Chondrocyte (in vitro differentiated cells): Measurements from ENCODE around the gene VASP. TPM values are rescaled to one million over a fixed set of nuclear protein-coding genes. Genes with fewer than 3 reads are reported as not detected.

Experiments
- DNase-seq: peaks from one replicate; pipeline ENCODE4 v3.0.0; 2021; ENCODE audit warnings: mixed read lengths, low spot score
- H3K27ac Mint-ChIP-seq: one replicate; pipeline ENCODE4 v1.8.0; 2021; ENCODE audit warnings: mild to moderate bottlenecking, moderate library complexity, mixed read lengths; ENCODE audit not compliant: unreplicated experiment
- H3K27me3 Mint-ChIP-seq: 2 replicates; pipeline ENCODE4 v1.8.0; 2021; ENCODE audit warnings: low read depth, mixed read lengths
- H3K36me3 Mint-ChIP-seq: 2 replicates; pipeline ENCODE4 v1.8.0; 2021; ENCODE audit warnings: low read depth, mixed read lengths
- H3K4me1 Mint-ChIP-seq: 2 replicates; pipeline ENCODE4 v1.8.0; 2021; ENCODE audit warnings: low read depth, mild to moderate bottlenecking, mixed read lengths
- H3K4me3 Mint-ChIP-seq: one replicate; pipeline ENCODE4 v1.8.0; 2021; ENCODE audit warnings: mild to moderate bottlenecking, moderate library complexity, mixed read lengths; ENCODE audit not compliant: unreplicated experiment
- H3K9me3 Mint-ChIP-seq: 2 replicates; pipeline ENCODE4 v1.8.0; 2021; ENCODE audit warnings: low read depth, mixed read lengths
- total RNA-seq: library from RNA; stranded (reverse); gene quantifications from 3 replicates; pipeline ENCODE4 v1.2.1, GENCODE V29; 2021
- TF ChIP-seq, protein P1 (sequence below): fragments of 200-600 bp; sonication (generic); IDR thresholded peaks from 2 replicates; pipeline ENCODE4 v1.5.0; 2021; ENCODE audit warnings: antibody characterized with exemption, mild to moderate bottlenecking, moderate library complexity

The VASP gene
- total RNA-seq, 1 donor from 2014 or later = 142 TPM

- no peak overlapping the region for H3K4me3 Mint-ChIP-seq
Measured at GRCh38 chr19:45464274-45464673, 43.0 kb upstream of the VASP start.

DNA sequence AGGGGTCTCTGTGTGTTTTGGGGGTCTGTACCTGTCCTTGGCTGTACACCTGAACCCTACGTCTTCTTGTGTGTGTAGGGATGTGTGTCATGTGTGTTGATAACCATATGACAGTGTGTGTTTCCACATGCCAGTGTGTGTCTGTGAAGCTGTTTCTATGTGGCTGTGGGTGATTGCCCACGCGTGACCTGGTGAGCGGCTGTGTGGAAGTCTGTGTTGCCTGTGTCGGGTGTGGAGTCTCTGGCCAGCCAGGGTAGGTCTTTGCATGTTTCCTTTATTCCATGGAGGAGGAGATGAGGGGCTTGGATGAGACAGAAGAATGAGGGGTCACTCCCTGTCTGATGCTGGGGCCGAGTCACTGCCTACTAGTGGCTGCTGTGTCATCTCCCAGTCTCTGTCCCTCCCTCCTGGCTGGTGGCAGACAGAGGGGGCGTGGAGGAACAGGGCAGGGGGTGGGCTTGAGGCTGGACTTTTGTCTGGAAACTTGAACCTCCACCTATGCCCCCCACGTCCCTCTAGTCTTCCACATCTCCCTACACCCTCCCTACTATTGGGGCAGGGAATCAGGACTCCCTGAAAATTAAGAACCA is 42.3 kb upstream of the VASP start:
- H3K27me3 Mint-ChIP-seq = no peaks in the 10 kb centered on the region
- no peaks in the 10 kb centered on the region for H3K9me3 Mint-ChIP-seq
- no peak overlapping the region for H3K27ac Mint-ChIP-seq
- H3K36me3 Mint-ChIP-seq = no peaks in the 10 kb centered on the region
- DNase-seq = no peak
- no peak overlapping the region for H3K4me3 Mint-ChIP-seq
- H3K4me1 Mint-ChIP-seq = peaks cover 18% of the 10 kb centered on the region
- TF ChIP-seq, protein P1, sequence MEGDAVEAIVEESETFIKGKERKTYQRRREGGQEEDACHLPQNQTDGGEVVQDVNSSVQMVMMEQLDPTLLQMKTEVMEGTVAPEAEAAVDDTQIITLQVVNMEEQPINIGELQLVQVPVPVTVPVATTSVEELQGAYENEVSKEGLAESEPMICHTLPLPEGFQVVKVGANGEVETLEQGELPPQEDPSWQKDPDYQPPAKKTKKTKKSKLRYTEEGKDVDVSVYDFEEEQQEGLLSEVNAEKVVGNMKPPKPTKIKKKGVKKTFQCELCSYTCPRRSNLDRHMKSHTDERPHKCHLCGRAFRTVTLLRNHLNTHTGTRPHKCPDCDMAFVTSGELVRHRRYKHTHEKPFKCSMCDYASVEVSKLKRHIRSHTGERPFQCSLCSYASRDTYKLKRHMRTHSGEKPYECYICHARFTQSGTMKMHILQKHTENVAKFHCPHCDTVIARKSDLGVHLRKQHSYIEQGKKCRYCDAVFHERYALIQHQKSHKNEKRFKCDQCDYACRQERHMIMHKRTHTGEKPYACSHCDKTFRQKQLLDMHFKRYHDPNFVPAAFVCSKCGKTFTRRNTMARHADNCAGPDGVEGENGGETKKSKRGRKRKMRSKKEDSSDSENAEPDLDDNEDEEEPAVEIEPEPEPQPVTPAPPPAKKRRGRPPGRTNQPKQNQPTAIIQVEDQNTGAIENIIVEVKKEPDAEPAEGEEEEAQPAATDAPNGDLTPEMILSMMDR = no peak

More at GRCh38 chr19:45464274-45464673, 43.0 kb upstream of the VASP start:
- no peaks in the 10 kb centered on the region for H3K27me3 Mint-ChIP-seq
- no peak for DNase-seq
- peaks cover 13% of the 10 kb centered on the region for H3K4me1 Mint-ChIP-seq
- H3K9me3 Mint-ChIP-seq = no peaks in the 10 kb centered on the region
- TF ChIP-seq, protein P1 = no peak
- no peaks in the 10 kb centered on the region for H3K36me3 Mint-ChIP-seq
- H3K27ac Mint-ChIP-seq = no peak overlapping the region

DNA sequence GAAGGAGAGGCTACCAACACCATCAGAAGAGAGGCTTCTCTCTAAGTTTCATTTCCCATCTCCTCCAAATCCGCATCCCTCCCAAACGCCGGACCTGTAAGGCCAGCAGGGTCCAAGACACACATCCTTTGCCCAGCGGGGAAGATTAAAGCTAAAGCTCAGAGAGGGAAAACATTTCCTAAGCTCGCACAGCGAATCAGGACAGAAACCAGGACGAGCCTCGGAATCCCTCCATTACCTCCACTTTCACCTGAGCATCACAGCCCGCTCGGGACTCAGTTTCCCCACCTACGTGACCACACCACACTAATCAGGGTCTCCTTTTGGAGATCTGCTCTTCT is 40.2 kb upstream of the VASP start:
- Mint-ChIP-seq H3K36me3 (no peaks in the 10 kb centered on the region), H3K4me1 (peaks cover 29% of the 10 kb centered on the region), H3K27ac (peak overlapping the region; percentile 86), H3K9me3 (no peaks in the 10 kb centered on the region), H3K27me3 (no peaks in the 10 kb centered on the region), H3K4me3 (peak overlapping the region; percentile 89)
- TF ChIP-seq, protein P1 = no peak
- DNase-seq = no peak

- Mint-ChIP-seq H3K9me3 (no peaks in the 10 kb centered on the region), H3K27ac (peak within 1 kb of the TSS; percentile 97), H3K4me3 (peak within 1 kb of the TSS; percentile 89), H3K36me3 (peaks cover under 1% of the 10 kb centered on the region), H3K4me1 (peaks cover 29% of the 10 kb centered on the region), H3K27me3 (no peaks in the 10 kb centered on the region)
- TF ChIP-seq, protein P1 = peak; percentile 65
- DNase-seq = peak; percentile 98
Measured at GRCh38 chr19:45467456-45468158, 39.7 kb upstream of the VASP start, which contains the start of gene FOSB. Gene FOSB, plus strand, starts transcription at chr19:45467996. Its CDS starts 591 bp downstream, at chr19:45468587.

DNA sequence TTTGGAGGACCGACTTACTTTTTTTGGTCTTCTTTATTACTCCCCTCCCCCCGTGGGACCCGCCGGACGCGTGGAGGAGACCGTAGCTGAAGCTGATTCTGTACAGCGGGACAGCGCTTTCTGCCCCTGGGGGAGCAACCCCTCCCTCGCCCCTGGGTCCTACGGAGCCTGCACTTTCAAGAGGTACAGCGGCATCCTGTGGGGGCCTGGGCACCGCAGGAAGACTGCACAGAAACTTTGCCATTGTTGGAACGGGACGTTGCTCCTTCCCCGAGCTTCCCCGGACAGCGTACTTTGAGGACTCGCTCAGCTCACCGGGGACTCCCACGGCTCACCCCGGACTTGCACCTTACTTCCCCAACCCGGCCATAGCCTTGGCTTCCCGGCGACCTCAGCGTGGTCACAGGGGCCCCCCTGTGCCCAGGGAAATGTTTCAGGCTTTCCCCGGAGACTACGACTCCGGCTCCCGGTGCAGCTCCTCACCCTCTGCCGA is 39.1 kb upstream of the VASP start:
- peaks cover 29% of the 10 kb centered on the region for H3K4me1 Mint-ChIP-seq
- H3K36me3 Mint-ChIP-seq = peaks cover 4% of the 10 kb centered on the region
- DNase-seq = no peak
- peak overlapping the region; percentile 97 for H3K27ac Mint-ChIP-seq
- no peaks in the 10 kb centered on the region for H3K9me3 Mint-ChIP-seq
- H3K4me3 Mint-ChIP-seq = peak overlapping the region; percentile 89
- H3K27me3 Mint-ChIP-seq = no peaks in the 10 kb centered on the region
- TF ChIP-seq, protein P1 = peak; percentile 48
